ENCODE measurements around the gene TRIM21. TPM values are rescaled to one million over a fixed set of nuclear protein-coding genes. Genes with fewer than 3 reads are reported as not detected.
A peak's percentile ranks its signal among the peaks of the same experiment; 100 is the strongest.

Gene TRIM21
- 10 to 100 TPM in 3 of 4 donors, 1 to 10 TPM in 1; 7.0 to 12.7 (median 12.3) TPM for total RNA-seq

DNA sequence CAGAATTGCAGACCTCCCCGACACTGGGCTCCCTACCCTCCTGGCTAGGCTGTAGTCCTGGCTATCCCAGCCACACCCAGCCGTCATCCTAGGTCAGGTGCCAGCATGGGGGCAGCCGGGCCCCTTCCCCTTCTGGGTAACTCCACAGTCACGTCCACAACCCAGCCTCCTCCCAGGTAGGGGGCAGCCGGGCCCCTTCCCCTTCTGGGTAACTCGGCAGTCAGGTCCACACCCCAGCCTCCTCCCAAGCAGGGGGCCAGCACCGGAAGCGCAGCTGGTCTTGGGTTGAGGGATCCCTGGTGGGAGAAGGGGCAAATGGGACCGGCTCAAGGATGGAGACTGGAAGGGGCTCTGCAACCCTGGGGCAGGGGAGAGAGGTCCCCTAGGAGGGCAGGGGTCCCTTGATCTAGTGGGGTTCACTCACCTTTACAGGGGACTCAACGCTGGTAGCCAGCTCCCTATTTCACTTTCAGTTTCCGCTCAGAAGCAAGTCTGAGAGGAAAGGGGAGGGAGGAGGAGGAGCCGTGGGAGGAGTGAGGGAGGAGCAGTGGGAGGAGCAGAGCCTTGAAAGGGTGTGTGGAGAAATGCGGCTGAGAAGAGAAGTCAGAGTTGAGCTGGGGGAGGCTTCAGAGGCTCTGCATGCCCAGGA is at the start of gene TRIM21:
Gene TRIM21, minus strand, starts transcription at position 494 of the 649 bp plus-strand sequence. CDS start 3,293 bp downstream, outside the sequence.
- intact Hi-C loops (cut with DNase I; ENCODE audit: low total_unique reads) = no loop called here

DNA sequence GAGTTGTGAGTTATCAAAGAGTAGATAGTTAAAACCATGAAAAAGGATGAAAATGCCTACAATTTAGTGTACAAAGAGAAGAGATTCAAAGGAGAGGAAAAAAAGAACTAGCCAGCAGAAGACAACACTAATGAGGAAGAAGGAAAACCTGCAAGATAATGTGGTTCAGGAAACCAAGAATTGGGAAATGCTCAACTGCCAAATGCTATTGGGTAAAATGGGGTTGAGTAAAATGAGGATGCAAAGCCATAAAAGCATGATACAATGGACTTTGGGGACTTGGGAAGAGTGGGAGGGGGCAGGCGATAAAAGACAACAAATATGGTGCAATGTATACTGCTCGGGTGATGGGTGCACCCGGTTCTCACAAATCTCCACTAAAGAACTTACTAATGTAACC is 48.0 kb upstream of the TRIM21 start:
- H3K4me3 ChIP-seq (ENCODE audit: low read depth, poor library complexity, severe bottlenecking) = no peak overlapping the region
- TF ChIP-seq, protein P1, sequence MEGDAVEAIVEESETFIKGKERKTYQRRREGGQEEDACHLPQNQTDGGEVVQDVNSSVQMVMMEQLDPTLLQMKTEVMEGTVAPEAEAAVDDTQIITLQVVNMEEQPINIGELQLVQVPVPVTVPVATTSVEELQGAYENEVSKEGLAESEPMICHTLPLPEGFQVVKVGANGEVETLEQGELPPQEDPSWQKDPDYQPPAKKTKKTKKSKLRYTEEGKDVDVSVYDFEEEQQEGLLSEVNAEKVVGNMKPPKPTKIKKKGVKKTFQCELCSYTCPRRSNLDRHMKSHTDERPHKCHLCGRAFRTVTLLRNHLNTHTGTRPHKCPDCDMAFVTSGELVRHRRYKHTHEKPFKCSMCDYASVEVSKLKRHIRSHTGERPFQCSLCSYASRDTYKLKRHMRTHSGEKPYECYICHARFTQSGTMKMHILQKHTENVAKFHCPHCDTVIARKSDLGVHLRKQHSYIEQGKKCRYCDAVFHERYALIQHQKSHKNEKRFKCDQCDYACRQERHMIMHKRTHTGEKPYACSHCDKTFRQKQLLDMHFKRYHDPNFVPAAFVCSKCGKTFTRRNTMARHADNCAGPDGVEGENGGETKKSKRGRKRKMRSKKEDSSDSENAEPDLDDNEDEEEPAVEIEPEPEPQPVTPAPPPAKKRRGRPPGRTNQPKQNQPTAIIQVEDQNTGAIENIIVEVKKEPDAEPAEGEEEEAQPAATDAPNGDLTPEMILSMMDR (IDR thresholded peaks at IDR 0.05) = no peak
- no peak for TF ChIP-seq POLR2A (IDR thresholded peaks at IDR 0.05)
- intact Hi-C loops (cut with DNase I; ENCODE audit: low total_unique reads) = no loop called here
- DNase-seq (ENCODE audit: low spot score in 2 of 2) = no peak
- WGBS, 2 donors = 85% methylated on average over 3 of the region's 3 CpGs

More for the DNA sequence above, at the start of gene TRIM21:
- peak within 1 kb of the TSS; percentile 97 for H3K4me3 ChIP-seq (ENCODE audit: low read depth, poor library complexity, severe bottlenecking)
- WGBS, 2 donors = 0 to 3% methylated on average over 13 of the region's 13 CpGs
- DNase-seq (ENCODE audit: low spot score in 2 of 2) = peak; percentile 85 to 95
- no peak for TF ChIP-seq POLR2A (IDR thresholded peaks at IDR 0.05)

DNA sequence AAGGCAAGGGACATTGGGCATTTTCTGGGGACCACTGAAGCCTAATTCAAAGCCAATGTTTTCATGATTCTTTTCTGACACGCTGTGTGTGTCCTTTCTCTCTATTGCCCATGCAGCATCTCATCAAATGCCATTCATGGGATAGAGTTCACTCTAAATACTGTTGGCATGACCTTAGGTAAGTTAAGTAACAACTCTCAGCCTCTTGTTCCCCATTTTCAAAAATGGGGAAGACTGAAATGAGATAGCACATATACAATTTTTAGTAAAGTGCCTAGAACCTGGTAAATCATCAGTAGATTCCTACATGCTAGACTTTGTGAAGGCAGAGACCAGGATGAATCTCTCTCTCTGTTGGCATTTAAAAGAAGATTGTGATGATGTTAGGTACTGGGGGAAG is 42.9 kb upstream of the TRIM21 start:
- intact Hi-C loops (cut with DNase I; ENCODE audit: low total_unique reads) = no loop called here
- 76 to 86% methylated on average over 1 of the region's 1 CpG for WGBS, 2 donors
- TF ChIP-seq, protein P1 (IDR thresholded peaks at IDR 0.05) = no peak
- TF ChIP-seq POLR2A (IDR thresholded peaks at IDR 0.05) = no peak
- no peak for DNase-seq (ENCODE audit: low spot score in 2 of 2)
- H3K4me3 ChIP-seq (ENCODE audit: low read depth, poor library complexity, severe bottlenecking) = no peak overlapping the region

DNA sequence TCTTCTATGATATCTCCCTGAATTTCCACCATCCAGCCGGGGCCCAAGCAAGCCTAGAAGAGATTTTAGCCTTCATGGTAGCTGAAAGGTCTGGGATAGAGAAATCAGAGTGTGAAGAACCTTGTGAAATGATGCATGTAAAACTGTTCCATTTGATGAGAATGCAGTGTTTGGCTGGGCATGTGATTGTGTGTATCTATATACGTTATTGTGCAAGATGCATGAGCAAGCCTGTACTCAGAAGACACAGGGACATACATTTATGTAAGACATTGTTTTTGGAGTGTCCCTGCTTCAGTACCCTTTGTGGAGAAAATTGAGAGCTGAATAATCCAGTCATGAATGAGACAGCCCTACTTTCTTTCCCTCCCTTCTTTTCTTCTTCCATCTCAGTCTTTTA is 40.4 kb upstream of the TRIM21 start:
- no peak overlapping the region for H3K4me3 ChIP-seq (ENCODE audit: low read depth, poor library complexity, severe bottlenecking)
- DNase-seq (ENCODE audit: low spot score in 2 of 2) = no peak
- intact Hi-C loops (cut with DNase I; ENCODE audit: low total_unique reads) = no loop called here
- TF ChIP-seq POLR2A (IDR thresholded peaks at IDR 0.05) = no peak
- TF ChIP-seq, protein P1 (IDR thresholded peaks at IDR 0.05) = no peak
- WGBS, 2 donors = 67 to 69% methylated on average over 2 of the region's 2 CpGs

DNA sequence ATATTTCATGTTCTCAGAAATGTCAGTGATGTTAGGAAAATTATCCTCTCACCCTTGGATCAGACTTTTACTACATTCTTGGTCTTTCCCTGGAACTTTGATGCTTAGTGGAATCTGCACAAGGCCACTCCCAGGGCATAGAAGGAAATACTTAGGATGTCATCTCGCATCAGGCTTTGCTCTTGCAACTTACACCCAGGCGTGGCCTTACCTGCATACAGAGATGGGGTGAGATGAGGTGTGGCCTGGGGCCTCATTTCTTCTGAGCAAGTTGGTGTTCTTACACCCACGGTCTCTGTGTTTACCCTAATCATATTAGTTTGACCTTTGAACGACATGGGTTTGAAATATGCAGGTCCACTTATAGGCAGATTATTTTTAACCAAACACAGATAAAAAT is 36.5 kb upstream of the TRIM21 start:
- DNase-seq (ENCODE audit: low spot score in 2 of 2) = no peak
- no peak overlapping the region for H3K4me3 ChIP-seq (ENCODE audit: low read depth, poor library complexity, severe bottlenecking)
- TF ChIP-seq, protein P1 (IDR thresholded peaks at IDR 0.05) = no peak
- TF ChIP-seq POLR2A (IDR thresholded peaks at IDR 0.05) = no peak
- intact Hi-C loops (cut with DNase I; ENCODE audit: low total_unique reads) = no loop called here
- 67 to 73% methylated on average over 4 of the region's 4 CpGs for WGBS, 2 donors

DNA sequence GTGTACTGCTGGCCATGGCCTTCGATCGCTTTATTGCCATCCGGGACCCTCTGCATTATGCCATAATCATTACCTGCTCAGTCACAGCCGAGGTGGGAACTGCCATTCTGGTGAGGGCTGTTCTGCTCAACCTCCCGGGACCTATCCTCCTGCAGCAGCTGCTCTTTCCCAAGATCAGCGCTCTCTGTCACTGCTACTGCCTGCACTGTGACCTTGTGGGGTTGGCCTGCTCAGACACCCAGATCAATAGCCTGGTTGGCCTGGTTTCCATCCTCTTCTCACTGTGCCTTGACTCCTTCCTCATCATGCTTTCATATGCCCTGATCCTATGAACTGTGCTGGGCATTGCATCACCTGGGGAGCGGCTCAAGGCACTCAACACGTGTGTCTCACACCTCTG is 24.9 kb upstream of the TRIM21 start:
- 78 to 83% methylated on average over 8 of the region's 8 CpGs for WGBS, 2 donors
- DNase-seq (ENCODE audit: low spot score in 2 of 2) = no peak
- intact Hi-C loops (cut with DNase I; ENCODE audit: low total_unique reads) = no loop called here
- H3K4me3 ChIP-seq (ENCODE audit: low read depth, poor library complexity, severe bottlenecking) = no peak overlapping the region
- TF ChIP-seq, protein P1 (IDR thresholded peaks at IDR 0.05) = no peak
- no peak for TF ChIP-seq POLR2A (IDR thresholded peaks at IDR 0.05)
